Prostate gland (tissue), 2 donors: Measurements from ENCODE around the gene DMD.

Experiments used
- CTCF ChIP-seq, 4 experiments: fragments of 200-600 bp in 2 of 4; fragments of 450-650 bp in 2 of 4; sonication (generic) in 2 of 4; IDR thresholded peaks; 1 replicate in 3 of 4; 2 replicates in 1 of 4; pipeline ENCODE4 v1.5.1; 2016 to 2019; ENCODE audit warnings: antibody characterized with exemption in 4 of 4, mild to moderate bottlenecking in 2 of 4, moderate library complexity in 2 of 4
- POLR2A ChIP-seq: fragments of 450-650 bp; IDR thresholded peaks from one replicate; pipeline ENCODE4 v1.6.1; 2016; ENCODE audit warnings: antibody characterized with exemption, mild to moderate bottlenecking

GRCh38 chrX:32778965-32779364, 432.4 kb downstream of the DMD start:
- TF ChIP-seq CTCF (IDR thresholded peaks at IDR 0.05), result no peak
- no peak for TF ChIP-seq POLR2A
